GM12891 (cell line): ENCODE data around the gene PRSS27.

ENCODE experiments used
- DNase-seq: peaks from one replicate; pipeline ENCODE4 v3.0.0; 2011; ENCODE audit warnings: low spot score; ENCODE audit not compliant: insufficient read length
- FAIRE-seq: peaks from 2 replicates; lab custom pipeline; 2011; peaks lifted over from hg19 to GRCh38; lab: Jason Lieb, UNC
- PAX5 ChIP-seq: IDR thresholded peaks from 2 replicates; pipeline ENCODE4 v1.6.1; 2011; ENCODE audit warnings: low read length, moderate library complexity, mild to moderate bottlenecking; ENCODE audit not compliant: insufficient read depth, severe bottlenecking
- POLR2A ChIP-seq: IDR thresholded peaks from 2 replicates; pipeline ENCODE4 v1.6.1; 2011; ENCODE audit warnings: low read depth, low read length, control low read depth
- POLR2AphosphoS5 ChIP-seq: IDR thresholded peaks from 2 replicates; pipeline ENCODE4 v1.6.1; 2011; ENCODE audit warnings: low read depth, low read length, control low read depth
- POU2F2 ChIP-seq: IDR thresholded peaks from 2 replicates; pipeline ENCODE4 v1.6.1; 2011; ENCODE audit warnings: low read depth, mild to moderate bottlenecking, control low read depth, low read length, moderate library complexity
- SPI1 ChIP-seq: IDR thresholded peaks from 2 replicates; pipeline ENCODE4 v1.6.1; 2011; ENCODE audit warnings: low read depth, low read length, control low read depth
- TAF1 ChIP-seq: IDR thresholded peaks from 2 replicates; pipeline ENCODE4 v1.6.1; 2011; ENCODE audit warnings: low read depth, low read length, control low read depth

PRSS27 gene

DNA sequence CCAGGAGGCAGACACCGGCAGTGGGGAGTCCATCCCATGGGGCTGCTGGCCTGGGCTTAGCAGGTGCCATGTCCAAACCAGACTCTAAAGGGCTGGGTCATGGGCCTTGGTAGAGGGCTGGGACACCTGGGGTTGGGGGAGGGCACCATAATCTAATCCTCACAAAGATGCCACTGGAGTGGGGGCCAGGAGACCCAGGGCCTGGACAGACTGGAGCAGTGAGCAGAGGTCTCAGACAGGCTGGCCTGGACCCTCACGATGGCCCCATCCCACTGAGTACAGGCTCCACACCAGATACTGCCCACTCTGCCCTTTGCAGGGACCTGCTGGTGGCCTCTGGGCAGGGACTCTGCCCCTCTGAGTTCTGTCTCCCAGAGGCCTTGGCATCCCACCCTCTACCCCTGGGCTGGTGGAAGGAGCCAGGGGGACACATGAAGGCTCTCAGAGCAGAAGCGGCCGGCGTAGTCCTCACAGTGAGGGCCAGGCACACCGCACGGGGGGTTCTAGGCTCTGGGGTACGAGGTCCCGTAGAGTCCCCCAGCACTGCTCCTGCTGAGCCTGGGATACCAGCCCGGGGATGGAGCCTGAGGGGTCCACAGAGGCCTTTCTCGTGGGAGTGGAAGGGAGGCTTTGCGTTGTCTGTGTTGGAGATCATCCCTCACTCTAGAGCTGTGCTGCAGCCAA, 22.4 kb upstream of the PRSS27 start:
- no peak for DNase-seq
- FAIRE-seq = no peak
- TF ChIP-seq PAX5 = no peak
- TF ChIP-seq POLR2AphosphoS5 = no peak
- TF ChIP-seq POLR2A = no peak
- TF ChIP-seq POU2F2 = no peak
- no peak for TF ChIP-seq TAF1
- no peak for TF ChIP-seq SPI1

DNA sequence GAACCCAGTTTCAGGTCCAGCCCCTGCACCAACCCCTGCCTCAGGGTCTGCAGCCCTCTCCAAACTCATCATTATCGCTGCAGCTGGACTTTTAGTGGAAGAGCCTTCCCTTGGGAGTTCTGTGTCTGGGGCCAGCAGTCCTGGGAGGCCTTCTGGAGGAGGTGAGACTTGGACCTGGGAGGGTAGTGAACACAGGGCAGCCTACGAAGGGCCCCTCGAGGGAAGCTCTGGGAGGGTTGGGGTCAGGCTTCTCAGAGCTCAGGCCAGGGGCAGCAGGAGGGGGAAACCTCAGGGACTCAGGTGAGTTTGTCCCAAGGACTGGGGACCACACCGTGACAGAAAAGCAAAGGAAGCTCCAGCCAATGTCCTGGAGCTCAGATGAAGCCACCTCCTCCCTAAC, 21.1 kb upstream of the PRSS27 start:
- TF ChIP-seq POU2F2 (no peak), PAX5 (no peak), POLR2AphosphoS5 (no peak), POLR2A (no peak), TAF1 (no peak), SPI1 (no peak)
- FAIRE-seq = no peak
- no peak for DNase-seq

DNA sequence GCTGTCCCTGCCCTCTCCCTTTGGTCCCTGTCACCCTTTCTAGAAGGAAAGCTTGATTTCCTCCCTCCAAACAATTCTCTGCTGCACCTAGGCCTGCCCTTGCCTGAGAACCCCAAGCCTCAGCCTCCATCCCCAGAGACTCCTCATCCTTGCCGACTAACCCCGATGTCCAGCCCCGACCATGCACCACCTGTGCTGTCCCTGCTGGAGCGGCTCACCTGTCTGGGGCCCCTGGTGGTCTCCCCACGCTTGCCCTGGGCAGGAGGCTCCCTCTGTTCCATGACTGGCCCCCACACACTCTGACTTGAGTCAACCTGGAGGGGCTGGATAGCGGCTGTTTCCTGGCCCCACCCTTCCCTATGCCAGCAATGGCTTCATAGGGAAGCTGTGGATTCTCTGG, 20.5 kb upstream of the PRSS27 start:
- TF ChIP-seq SPI1 (no peak), PAX5 (no peak), POLR2A (no peak), TAF1 (no peak), POLR2AphosphoS5 (no peak), POU2F2 (no peak)
- DNase-seq (no peak), FAIRE-seq (no peak)

DNA sequence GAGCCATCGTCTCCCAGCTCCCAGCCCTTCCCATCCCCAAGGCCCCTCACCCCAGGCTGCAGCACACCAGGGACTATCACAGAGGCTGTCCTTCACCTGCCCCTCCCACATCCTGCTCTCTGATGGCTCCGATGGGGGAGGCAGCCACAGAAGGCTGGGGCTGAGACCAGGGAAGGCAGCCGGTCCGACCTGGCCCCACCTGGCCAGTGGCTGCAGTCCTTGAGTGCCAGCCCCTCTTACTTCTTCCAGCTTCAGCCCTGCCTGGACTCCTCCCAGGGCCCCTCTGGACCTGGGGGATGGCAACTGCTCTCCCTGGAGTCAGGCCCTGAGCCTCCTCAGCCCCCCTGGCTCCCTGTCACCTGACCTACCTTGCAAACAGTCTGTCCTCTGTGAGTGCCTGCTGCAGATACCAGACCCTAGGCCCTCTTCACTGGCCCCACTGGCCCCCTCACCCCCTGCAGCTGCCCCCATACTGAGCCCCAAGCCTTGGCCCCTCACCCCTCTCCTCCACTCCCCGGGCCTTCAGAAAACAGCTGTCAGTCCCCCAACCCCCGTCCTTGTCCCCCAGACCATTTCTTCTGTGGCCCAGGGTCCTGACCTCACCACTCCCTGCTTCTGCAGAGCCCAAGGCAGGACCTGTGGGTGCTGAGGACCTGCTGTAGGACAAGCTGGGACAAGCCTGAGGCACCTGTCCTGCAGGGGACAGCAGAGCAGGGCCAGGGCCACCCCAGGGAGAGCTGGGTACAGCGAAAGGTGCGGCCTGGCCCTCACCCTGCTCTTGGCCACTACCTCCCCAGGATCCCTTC, 19.8 kb upstream of the PRSS27 start:
- DNase-seq (no peak), FAIRE-seq (no peak)
- TF ChIP-seq POLR2A (no peak), POLR2AphosphoS5 (no peak), SPI1 (no peak), TAF1 (no peak), PAX5 (no peak), POU2F2 (no peak)

DNA sequence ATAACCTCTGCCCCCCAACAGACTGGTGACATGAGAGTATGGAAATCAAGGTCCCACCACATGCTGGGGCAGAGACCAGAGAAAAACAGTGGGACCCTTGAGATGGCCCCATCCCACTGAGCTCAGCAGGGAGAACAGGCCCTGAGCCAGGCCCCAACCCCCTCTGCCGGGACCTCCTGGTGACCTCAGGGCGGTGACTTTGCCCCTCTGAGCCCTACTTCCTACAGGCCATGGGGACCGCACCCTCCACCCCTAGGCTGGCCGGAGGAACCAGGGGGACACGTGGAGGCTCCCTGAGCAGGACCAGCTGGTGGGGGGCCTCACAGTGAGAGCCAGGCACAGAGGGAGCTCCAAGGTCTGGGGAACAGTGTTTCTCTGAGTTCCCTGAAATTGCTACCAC, 18.6 kb upstream of the PRSS27 start:
- FAIRE-seq = no peak
- DNase-seq = no peak
- TF ChIP-seq POLR2AphosphoS5 = no peak

DNA sequence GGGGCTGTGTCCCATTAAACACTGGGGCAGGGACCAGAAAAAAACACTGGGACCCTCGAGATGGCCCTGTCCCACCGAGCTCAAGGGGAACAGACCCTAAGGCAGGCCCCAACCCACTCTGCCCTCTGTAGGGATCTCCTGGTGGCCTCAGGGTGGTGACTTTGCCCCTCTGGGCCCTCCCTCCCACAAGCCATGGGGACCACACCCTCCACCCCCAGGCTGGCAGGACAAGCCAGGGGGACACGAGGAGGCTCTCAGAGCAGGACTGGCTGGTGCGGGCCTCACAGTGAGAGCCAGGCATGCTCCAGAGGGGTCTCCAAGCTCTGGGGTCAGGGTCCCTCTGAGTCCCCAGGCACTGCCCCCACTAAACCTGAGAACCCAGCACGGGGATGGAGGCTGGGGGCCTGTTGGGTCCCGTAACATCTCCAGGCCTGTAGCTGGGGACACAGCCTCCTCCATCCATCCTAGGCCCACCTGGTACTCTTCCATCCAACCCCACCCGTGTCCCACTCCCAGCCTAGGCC, 17.9 kb upstream of the PRSS27 start:
- TF ChIP-seq POLR2AphosphoS5 (no peak), PAX5 (no peak), TAF1 (no peak), SPI1 (no peak), POU2F2 (no peak)
- no peak for DNase-seq
- FAIRE-seq = no peak

DNA sequence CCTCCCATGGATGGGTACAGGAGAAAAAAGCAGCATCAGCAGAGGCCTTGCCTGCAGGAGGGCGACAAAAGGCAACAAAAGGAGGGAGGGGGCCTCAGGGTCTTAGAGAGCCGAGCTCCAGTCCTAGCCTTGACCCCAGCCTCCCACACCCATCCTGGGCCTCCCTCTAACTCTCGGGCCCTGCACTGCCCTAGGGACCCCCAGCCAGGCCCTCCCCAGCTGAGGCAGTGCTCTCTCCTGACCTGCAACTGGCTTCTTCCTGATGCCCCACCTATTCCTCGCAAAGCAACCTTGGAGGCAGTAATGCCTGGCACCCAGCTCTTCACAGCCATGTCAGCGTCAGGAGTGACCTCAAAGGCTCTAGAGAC, 17.2 kb upstream of the PRSS27 start:
- TF ChIP-seq POU2F2 (no peak), PAX5 (no peak), POLR2AphosphoS5 (no peak), TAF1 (no peak), POLR2A (no peak), SPI1 (no peak)
- DNase-seq (no peak), FAIRE-seq (no peak)

DNA sequence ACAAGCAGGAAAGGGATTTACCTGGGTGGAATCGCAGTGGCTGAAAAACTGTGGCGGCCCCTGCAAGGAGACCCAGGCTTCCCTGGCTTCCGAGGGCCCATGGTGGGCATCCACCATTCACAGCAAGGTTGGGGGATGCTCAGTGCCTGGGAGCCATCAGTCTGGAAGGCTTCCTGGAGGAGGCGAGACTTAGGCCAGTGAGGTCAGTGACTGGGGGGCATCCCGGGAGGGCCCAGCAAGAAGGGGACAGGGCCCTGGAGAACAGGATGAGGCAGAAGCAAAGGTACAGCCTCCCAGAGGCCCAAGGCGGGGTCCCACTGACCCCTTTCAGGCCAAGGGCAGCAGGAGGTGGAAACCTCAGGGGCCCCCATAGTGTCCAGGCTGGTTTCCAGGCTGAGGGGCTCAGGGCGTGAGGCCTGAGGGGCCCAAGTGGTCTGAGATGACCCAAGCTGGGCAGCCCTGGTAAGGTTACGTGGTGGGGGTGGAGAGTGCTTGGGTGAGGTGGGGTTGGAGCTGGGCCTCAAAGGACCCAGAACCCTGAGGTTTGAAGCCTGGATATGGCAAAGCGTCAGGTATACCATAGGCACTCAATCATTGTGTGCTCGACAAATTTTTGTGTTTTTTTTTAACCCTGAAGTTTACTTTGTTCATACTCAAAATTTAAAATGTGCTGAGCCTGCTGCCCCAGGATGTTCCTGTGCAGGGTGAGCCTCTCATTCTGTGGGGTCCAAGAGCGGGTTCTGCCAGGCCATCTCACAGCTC, 16.6 kb upstream of the PRSS27 start:
- no peak for DNase-seq
- TF ChIP-seq SPI1 = no peak
- no peak for TF ChIP-seq TAF1
- TF ChIP-seq PAX5 = no peak
- no peak for TF ChIP-seq POLR2A
- TF ChIP-seq POLR2AphosphoS5 = no peak
- TF ChIP-seq POU2F2 = no peak
- no peak for FAIRE-seq

DNA sequence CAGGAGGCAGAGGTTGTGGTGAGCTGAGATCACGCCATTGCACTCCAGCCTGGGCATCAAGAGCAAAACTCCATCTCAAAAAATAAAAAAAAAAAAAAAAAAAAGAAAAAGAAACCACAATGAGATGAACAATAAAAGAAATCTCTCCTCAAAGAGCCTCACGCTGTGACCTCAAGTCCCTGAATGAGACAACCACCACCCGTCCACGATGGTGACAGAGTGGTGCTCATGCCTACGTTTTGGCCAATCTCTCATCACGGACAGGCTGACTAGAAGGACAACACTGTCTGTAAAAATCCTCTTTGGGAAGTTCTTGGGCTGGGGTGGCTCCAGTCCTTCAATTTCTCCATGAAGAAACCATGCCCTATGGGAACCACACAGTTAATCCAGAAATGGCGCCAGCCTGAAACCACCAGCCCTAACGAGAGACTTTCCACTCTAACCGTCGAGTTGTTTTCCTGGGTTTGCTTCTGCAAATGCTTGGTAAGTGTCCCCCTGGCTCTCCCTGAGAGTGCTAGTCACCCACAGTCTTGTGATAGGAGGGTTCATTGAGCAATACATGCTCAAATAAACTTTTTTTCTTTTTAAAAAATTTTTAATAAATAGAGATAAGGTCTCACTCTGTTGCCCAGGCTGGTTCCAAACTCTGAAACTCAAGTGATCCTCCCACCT, 15.0 kb upstream of the PRSS27 start:
- no peak for TF ChIP-seq POU2F2
- no peak for TF ChIP-seq POLR2AphosphoS5
- no peak for TF ChIP-seq SPI1
- no peak for TF ChIP-seq POLR2A
- TF ChIP-seq PAX5 = no peak
- TF ChIP-seq TAF1 = no peak
- FAIRE-seq (no peak), DNase-seq (no peak)
